ENCODE data around the gene NEURL1B.

- TF ChIP-seq POLR2A (IDR thresholded peaks at IDR 0.05; ENCODE audit: low read depth, low read length), result no peak
- TF ChIP-seq TAF1 (IDR thresholded peaks at IDR 0.05; ENCODE audit: borderline replicate concordance, low read depth, low read length), result no peak
Observed at GRCh38 chr5:172739375-172739774, 98.3 kb downstream of the NEURL1B start.

Measured in GM12892 (cell line).